Mesenchymal stem cell (in vitro differentiated cells and primary cell): ENCODE data around the gene RRAS.

Experiments
- DNase-seq: peaks from one replicate; pipeline ENCODE4 v3.0.0-alpha.2; 2013
- H2AFZ ChIP-seq: one replicate; pipeline ENCODE4 v1.6.1; 2013; ENCODE audit warnings: low read depth, mild to moderate bottlenecking, control low read depth, inconsistent platforms, low read length, moderate library complexity
- H2AK5ac ChIP-seq: 2 replicates; pipeline ENCODE4 v1.6.1; 2013; ENCODE audit warnings: low read length, moderate library complexity, mild to moderate bottlenecking, inconsistent platforms; ENCODE audit not compliant: severe bottlenecking
- H2BK120ac ChIP-seq: one replicate; pipeline ENCODE4 v1.6.1; 2013; ENCODE audit warnings: low read depth, mild to moderate bottlenecking, inconsistent platforms, low read length, moderate library complexity
- H2BK12ac ChIP-seq, 2 experiments: one replicate each; pipeline ENCODE4 v1.6.1; 2013; ENCODE audit warnings: inconsistent platforms in 2 of 2, low read length in 2 of 2, mild to moderate bottlenecking in 2 of 2, moderate library complexity in 2 of 2, control low read depth in 1 of 2
- H2BK15ac ChIP-seq: one replicate; pipeline ENCODE4 v1.6.1; 2013; ENCODE audit warnings: mild to moderate bottlenecking, low read depth, inconsistent platforms; ENCODE audit not compliant: poor library complexity, severe bottlenecking
- H2BK5ac ChIP-seq: 2 replicates; pipeline ENCODE4 v1.6.1; 2013; ENCODE audit warnings: low read depth, mild to moderate bottlenecking, low read length, control low read depth, inconsistent platforms; ENCODE audit not compliant: poor library complexity, severe bottlenecking
- H3K14ac ChIP-seq, 2 experiments: one replicate each; pipeline ENCODE4 v1.6.1; 2013; ENCODE audit warnings: inconsistent platforms in 2 of 2, low read length in 2 of 2, control low read depth in 1 of 2, mild to moderate bottlenecking in 1 of 2, moderate library complexity in 1 of 2
- H3K18ac ChIP-seq, 2 experiments: one replicate each; pipeline ENCODE4 v1.6.1; 2013; ENCODE audit warnings: inconsistent platforms in 2 of 2, low read length in 2 of 2, control low read depth in 1 of 2, low read depth in 1 of 2, mild to moderate bottlenecking in 1 of 2
- H3K23ac ChIP-seq, 2 experiments: one replicate each; pipeline ENCODE4 v1.6.1; 2013; ENCODE audit warnings: inconsistent platforms in 2 of 2, low read length in 2 of 2, mild to moderate bottlenecking in 2 of 2, moderate library complexity in 2 of 2, control low read depth in 1 of 2
- H3K27ac ChIP-seq: 2 replicates; pipeline ENCODE4 v1.5.1; 2013; ENCODE audit warnings: mild to moderate bottlenecking, moderate library complexity, low read length, control low read depth, inconsistent platforms; ENCODE audit not compliant: poor library complexity, severe bottlenecking
- H3K27me3 ChIP-seq, 2 experiments: 2 replicates each; pipeline versions ENCODE4 v1.6.1 to v1.7.0; 2013; ENCODE audit warnings: low read length in 2 of 2, mild to moderate bottlenecking in 2 of 2, moderate library complexity in 2 of 2, control low read depth in 1 of 2, inconsistent platforms in 1 of 2; ENCODE audit not compliant: control insufficient read depth in 1 of 2, insufficient read depth in 1 of 2
- H3K36me3 ChIP-seq, 2 experiments: 2 replicates each; pipeline versions ENCODE4 v1.6.1 to v1.7.0; 2013; ENCODE audit warnings: low read length in 2 of 2, control low read depth in 1 of 2, inconsistent platforms in 1 of 2, low read depth in 1 of 2, mild to moderate bottlenecking in 1 of 2; ENCODE audit not compliant: insufficient read depth in 2 of 2, control insufficient read depth in 1 of 2
- H3K4ac ChIP-seq, 2 experiments: one replicate each; pipeline ENCODE4 v1.6.1; 2013; ENCODE audit warnings: inconsistent platforms in 2 of 2, low read length in 2 of 2, mild to moderate bottlenecking in 2 of 2, moderate library complexity in 2 of 2, control low read depth in 1 of 2, low read depth in 1 of 2
- H3K4me1 ChIP-seq: 2 replicates; pipeline ENCODE4 v1.6.1; 2013; ENCODE audit warnings: low read depth, low read length, control low read depth; ENCODE audit not compliant: control insufficient read depth, insufficient read depth
- H3K4me2 ChIP-seq: 2 replicates; pipeline ENCODE4 v1.6.1; 2013; ENCODE audit warnings: low read length, mild to moderate bottlenecking, inconsistent platforms; ENCODE audit not compliant: poor library complexity, severe bottlenecking
- H3K4me3 ChIP-seq, 2 experiments: 2 replicates each; pipeline versions ENCODE4 v1.5.1 to v1.7.0; 2013; ENCODE audit warnings: low read length in 2 of 2, mild to moderate bottlenecking in 2 of 2, control low read depth in 1 of 2, low read depth in 1 of 2; ENCODE audit not compliant: insufficient read depth in 1 of 2
- H3K79me1 ChIP-seq: replicated peaks from 2 replicates; pipeline ENCODE4 v1.6.1; 2013; ENCODE audit warnings: mild to moderate bottlenecking, control low read depth, low read length, inconsistent platforms; ENCODE audit not compliant: poor library complexity, severe bottlenecking
- H3K9ac ChIP-seq: 2 replicates; pipeline ENCODE4 v1.7.0; 2013; ENCODE audit warnings: mild to moderate bottlenecking, low read length, moderate library complexity
- H3K9me3 ChIP-seq: 2 replicates; pipeline ENCODE4 v1.7.0; 2013; ENCODE audit warnings: mild to moderate bottlenecking, low read length; ENCODE audit not compliant: control insufficient read depth
- H4K8ac ChIP-seq: one replicate; pipeline ENCODE4 v1.6.1; 2013; ENCODE audit warnings: inconsistent platforms, mild to moderate bottlenecking, low read length, moderate library complexity
- H4K91ac ChIP-seq: one replicate; pipeline ENCODE4 v1.6.1; 2013; ENCODE audit warnings: mild to moderate bottlenecking, low read length, inconsistent platforms
- WGBS: methylation state at CpG from one replicate; pipeline ENCODE4 v1.1.7; 2013; ENCODE audit warnings: mixed read lengths; 5-methylcytosine and 5-hydroxymethylcytosine counted together

Gene RRAS

GRCh38 chr19:49687566-49688316 lies 47.8 kb upstream of the RRAS start:
- Histone ChIP-seq H3K9me3 (no peaks in the 10 kb centered on the region), H2BK12ac (no peak overlapping the region), H2AK5ac (no peak overlapping the region), H3K79me1 (peaks cover 26% of the 10 kb centered on the region), H3K4me3 (no peak overlapping the region), H2AFZ (no peak overlapping the region), H3K27me3 (no peaks in the 10 kb centered on the region), H4K91ac (no peak overlapping the region), H2BK120ac (no peak overlapping the region), H3K9ac (no peak overlapping the region), H2BK5ac (no peak overlapping the region), H3K4ac (no peak overlapping the region), H3K4me2 (no peak overlapping the region), H4K8ac (no peak overlapping the region), H3K4me1 (peaks cover 21% of the 10 kb centered on the region), H2BK15ac (no peak overlapping the region), H3K36me3 (peaks cover 43 to 59% of the 10 kb centered on the region in 2 experiments), H3K14ac (no peak overlapping the region), H3K23ac (no peak overlapping the region), H3K18ac (no peak overlapping the region), H3K27ac (no peak overlapping the region)
- DNase-seq, result no peak
- 80% methylated on average over 20 of the region's 26 CpGs for WGBS

- Histone ChIP-seq H3K4me3 (no peak overlapping the region), H2BK12ac (no peak overlapping the region), H2BK5ac (no peak overlapping the region), H3K79me1 (peaks cover 23% of the 10 kb centered on the region), H2AK5ac (no peak overlapping the region), H4K8ac (no peak overlapping the region), H3K36me3 (peaks cover 48 to 64% of the 10 kb centered on the region in 2 experiments), H3K18ac (no peak overlapping the region), H4K91ac (no peak overlapping the region), H3K27me3 (no peaks in the 10 kb centered on the region), H3K14ac (no peak overlapping the region), H2AFZ (no peak overlapping the region), H3K23ac (no peak overlapping the region), H3K9ac (no peak overlapping the region), H2BK120ac (no peak overlapping the region), H3K4me2 (no peak overlapping the region), H3K9me3 (no peaks in the 10 kb centered on the region), H3K4me1 (peaks cover 21% of the 10 kb centered on the region), H3K27ac (no peak overlapping the region), H2BK15ac (no peak overlapping the region), H3K4ac (no peak overlapping the region)
- 92% methylated on average over 11 of the region's 12 CpGs for WGBS
- no peak for DNase-seq
These were observed 47.2 kb upstream of the RRAS start for GRCh38 chr19:49687150-49687549.

- Histone ChIP-seq H3K4me2 (no peak overlapping the region), H4K91ac (no peak overlapping the region), H4K8ac (no peak overlapping the region), H2AFZ (no peak overlapping the region), H3K27me3 (no peaks in the 10 kb centered on the region), H2BK120ac (no peak overlapping the region), H3K9ac (no peak overlapping the region), H2BK15ac (no peak overlapping the region), H3K14ac (no peak overlapping the region), H3K36me3 (peaks cover 53 to 70% of the 10 kb centered on the region in 2 experiments), H2BK12ac (no peak overlapping the region), H3K4me3 (no peak overlapping the region), H3K27ac (no peak overlapping the region), H3K79me1 (peaks cover 22% of the 10 kb centered on the region), H3K9me3 (no peaks in the 10 kb centered on the region), H3K18ac (no peak overlapping the region), H3K4me1 (peaks cover 21% of the 10 kb centered on the region), H3K4ac (no peak overlapping the region), H2AK5ac (no peak overlapping the region), H3K23ac (no peak overlapping the region), H2BK5ac (no peak overlapping the region)
- WGBS, result 98% methylated on average over 13 of the region's 27 CpGs
- no peak for DNase-seq
These were observed 46.7 kb upstream of the RRAS start for GRCh38 chr19:49686503-49687088.

- H2BK15ac ChIP-seq, result no peak overlapping the region
- H3K23ac ChIP-seq, result no peak overlapping the region
- H2AFZ ChIP-seq, result no peak overlapping the region
- no peak overlapping the region for H2AK5ac ChIP-seq
- peaks cover 58 to 75% of the 10 kb centered on the region in 2 experiments for H3K36me3 ChIP-seq
- no peak overlapping the region for H4K91ac ChIP-seq
- H3K9me3 ChIP-seq, result no peaks in the 10 kb centered on the region
- no peak overlapping the region for H3K14ac ChIP-seq
- H2BK120ac ChIP-seq, result no peak overlapping the region
- DNase-seq, result no peak
- WGBS, result 94% methylated on average over 22 of the region's 23 CpGs
- H4K8ac ChIP-seq, result no peak overlapping the region
- H3K9ac ChIP-seq, result no peak overlapping the region
- no peak overlapping the region for H3K4me2 ChIP-seq
- H2BK12ac ChIP-seq, result no peak overlapping the region
- H3K18ac ChIP-seq, result no peak overlapping the region
- no peak overlapping the region for H2BK5ac ChIP-seq
- H3K27me3 ChIP-seq, result no peaks in the 10 kb centered on the region
- peaks cover 20% of the 10 kb centered on the region for H3K4me1 ChIP-seq
- H3K79me1 ChIP-seq, result peaks cover 22% of the 10 kb centered on the region
- H3K4ac ChIP-seq, result no peak overlapping the region
- no peak overlapping the region for H3K27ac ChIP-seq
- no peak overlapping the region for H3K4me3 ChIP-seq
These were observed 45.9 kb upstream of the RRAS start for GRCh38 chr19:49685845-49686332.
